Chondrocyte (in vitro differentiated cells): Measurements from ENCODE around the gene IL15RA. TPM values are rescaled to one million over a fixed set of nuclear protein-coding genes. Genes with fewer than 3 reads are reported as not detected.

Experiments
- DNase-seq: peaks from one replicate; pipeline ENCODE4 v3.0.0; 2021; ENCODE audit warnings: mixed read lengths, low spot score
- H3K27ac Mint-ChIP-seq: one replicate; pipeline ENCODE4 v1.8.0; 2021; ENCODE audit warnings: mild to moderate bottlenecking, moderate library complexity, mixed read lengths; ENCODE audit not compliant: unreplicated experiment
- H3K27me3 Mint-ChIP-seq: 2 replicates; pipeline ENCODE4 v1.8.0; 2021; ENCODE audit warnings: low read depth, mixed read lengths
- H3K36me3 Mint-ChIP-seq: 2 replicates; pipeline ENCODE4 v1.8.0; 2021; ENCODE audit warnings: low read depth, mixed read lengths
- H3K4me1 Mint-ChIP-seq: 2 replicates; pipeline ENCODE4 v1.8.0; 2021; ENCODE audit warnings: low read depth, mild to moderate bottlenecking, mixed read lengths
- H3K4me3 Mint-ChIP-seq: one replicate; pipeline ENCODE4 v1.8.0; 2021; ENCODE audit warnings: mild to moderate bottlenecking, moderate library complexity, mixed read lengths; ENCODE audit not compliant: unreplicated experiment
- H3K9me3 Mint-ChIP-seq: 2 replicates; pipeline ENCODE4 v1.8.0; 2021; ENCODE audit warnings: low read depth, mixed read lengths
- CTCF ChIP-seq: fragments of 200-600 bp; sonication (generic); IDR thresholded peaks from 2 replicates; pipeline ENCODE4 v1.5.0; 2021; ENCODE audit warnings: antibody characterized with exemption, mild to moderate bottlenecking, moderate library complexity
- total RNA-seq: library from RNA; stranded (reverse); gene quantifications from 3 replicates; pipeline ENCODE4 v1.2.1, GENCODE V29; 2021

IL15RA gene
- total RNA-seq, 1 donor from 2014 or later: 0.65 TPM

- TF ChIP-seq CTCF: peak; percentile 85
- DNase-seq: no peak
These were observed 37.0 kb upstream of the IL15RA start for GRCh38 chr10:6014241-6014761.

GRCh38 chr10:6013413-6014192 is 36.3 kb upstream of the IL15RA start:
- Mint-ChIP-seq H3K9me3 (no peaks in the 10 kb centered on the region), H3K4me3 (no peak overlapping the region), H3K27me3 (peaks cover 13% of the 10 kb centered on the region), H3K36me3 (no peaks in the 10 kb centered on the region), H3K27ac (no peak overlapping the region), H3K4me1 (no peaks in the 10 kb centered on the region)
- no peak for TF ChIP-seq CTCF
- no peak for DNase-seq

More at GRCh38 chr10:6014241-6014761, 37.0 kb upstream of the IL15RA start:
- Mint-ChIP-seq H3K27ac (no peak overlapping the region), H3K9me3 (no peaks in the 10 kb centered on the region), H3K4me3 (no peak overlapping the region), H3K36me3 (no peaks in the 10 kb centered on the region), H3K27me3 (peaks cover 19% of the 10 kb centered on the region), H3K4me1 (no peaks in the 10 kb centered on the region)

GRCh38 chr10:6012121-6012905 is 35.0 kb upstream of the IL15RA start:
- Mint-ChIP-seq H3K36me3 (no peaks in the 10 kb centered on the region), H3K27ac (no peak overlapping the region), H3K4me3 (no peak overlapping the region), H3K9me3 (peaks cover 9% of the 10 kb centered on the region), H3K4me1 (no peaks in the 10 kb centered on the region), H3K27me3 (peaks cover 13% of the 10 kb centered on the region)
- no peak for DNase-seq
- TF ChIP-seq CTCF: no peak

GRCh38 chr10:6011558-6011957 is 34.2 kb upstream of the IL15RA start:
- Mint-ChIP-seq H3K4me3 (no peak overlapping the region), H3K27ac (no peak overlapping the region), H3K4me1 (no peaks in the 10 kb centered on the region), H3K36me3 (peaks cover 5% of the 10 kb centered on the region), H3K9me3 (peaks cover 17% of the 10 kb centered on the region), H3K27me3 (peaks cover 16% of the 10 kb centered on the region)
- TF ChIP-seq CTCF: no peak
- no peak for DNase-seq

- H3K27ac Mint-ChIP-seq: no peak overlapping the region
- H3K36me3 Mint-ChIP-seq: peaks cover 5% of the 10 kb centered on the region
- peaks cover 17% of the 10 kb centered on the region for H3K9me3 Mint-ChIP-seq
- no peak overlapping the region for H3K4me3 Mint-ChIP-seq
- peaks cover 21% of the 10 kb centered on the region for H3K27me3 Mint-ChIP-seq
- no peaks in the 10 kb centered on the region for H3K4me1 Mint-ChIP-seq
- DNase-seq: no peak
- no peak for TF ChIP-seq CTCF
These were observed 33.2 kb upstream of the IL15RA start for GRCh38 chr10:6010569-6010968.
